SK-N-SH (cell line): Measurements from ENCODE around the gene DMAP1. TPM values are rescaled to one million over a fixed set of nuclear protein-coding genes. Genes with fewer than 3 reads are reported as not detected.

Source experiments
- CTCF ChIA-PET: fragments of 300-600, 350-600 bp; formaldehyde crosslinking; extraction: SDS; loops from one replicate; lab custom pipeline; 2021; lab: Yijun Ruan, JAX
- POLR2A ChIA-PET: fragments of 350-600 bp; sonication (Branson Sonifier 250); formaldehyde crosslinking; extraction: SDS; loops from one replicate; lab custom pipeline; 2020; ENCODE audit warnings: antibody characterized with exemption, inconsistent platforms; lab: Yijun Ruan, JAX
- DNase-seq: peaks from one replicate; pipeline ENCODE4 v3.0.0; 2012
- H2AFZ ChIP-seq: fragments of 200-600 bp; sonication (generic); 2 replicates; pipeline ENCODE4 v1.8.1; 2016; ENCODE audit warnings: antibody characterized with exemption, mild to moderate bottlenecking, low read depth
- H3F3A ChIP-seq: fragments of 200-600 bp; sonication (generic); replicated peaks from 2 replicates; pipeline ENCODE3; 2016; ENCODE audit warnings: antibody characterized with exemption, mild to moderate bottlenecking; ENCODE audit not compliant: insufficient read depth
- H3K27ac ChIP-seq, 2 experiments: fragments of 200-500 bp in 1 of 2; fragments of 200-600 bp in 1 of 2; sonication (Bioruptor generic) in 1 of 2; sonication (generic), shearing (Covaris generic) in 1 of 2; 2 replicates each; pipeline versions ENCODE4 v1.5.1 to v1.6.1; 2014 to 2016; ENCODE audit warnings: low read depth in 2 of 2, inconsistent platforms in 1 of 2, low read length in 1 of 2, mild to moderate bottlenecking in 1 of 2, mixed read lengths in 1 of 2
- H3K27me3 ChIP-seq: fragments of 200-600 bp; sonication (generic), shearing (Covaris generic); 2 replicates; pipeline ENCODE4 v1.6.1; 2016; ENCODE audit warnings: mixed run types; ENCODE audit not compliant: insufficient read depth
- H3K36me3 ChIP-seq, 2 experiments: fragments of 200-500 bp in 1 of 2; fragments of 200-600 bp in 1 of 2; sonication (Bioruptor generic) in 1 of 2; sonication (generic) in 1 of 2; replicated peaks in 1 of 2; 2 replicates each; pipeline versions ENCODE3 to v1.5.1; 2014 to 2016; ENCODE audit warnings: low read length in 1 of 2, mild to moderate bottlenecking in 1 of 2; ENCODE audit not compliant: insufficient read depth in 2 of 2, control insufficient read depth in 1 of 2
- H3K4me1 ChIP-seq, 2 experiments: fragments of 200-500 bp in 1 of 2; fragments of 200-600 bp in 1 of 2; sonication (Bioruptor generic) in 1 of 2; sonication (generic), shearing (Covaris generic) in 1 of 2; 2 replicates each; pipeline versions ENCODE4 v1.5.1 to v1.6.1; 2014 to 2016; ENCODE audit warnings: low read depth in 1 of 2, low read length in 1 of 2, mixed run types in 1 of 2; ENCODE audit not compliant: insufficient read depth in 2 of 2, control insufficient read depth in 1 of 2
- H3K4me2 ChIP-seq: fragments of 200-600 bp; sonication (generic), shearing (Covaris generic); 2 replicates; pipeline ENCODE4 v1.6.1; 2017; ENCODE audit warnings: mixed run types
- H3K4me3 ChIP-seq, 2 experiments: fragments of 200-500 bp in 1 of 2; fragments of 200-600 bp in 1 of 2; sonication (Bioruptor generic) in 1 of 2; sonication (generic), shearing (Covaris generic) in 1 of 2; 2 replicates each; pipeline versions ENCODE4 v1.5.1 to v1.8.1; 2014 to 2016; ENCODE audit warnings: low read depth in 2 of 2, inconsistent platforms in 1 of 2, low read length in 1 of 2, mild to moderate bottlenecking in 1 of 2, mixed read lengths in 1 of 2, moderate library complexity in 1 of 2
- H3K79me2 ChIP-seq: fragments of 200-600 bp; sonication (generic); 2 replicates; pipeline ENCODE4 v1.8.1; 2017; ENCODE audit warnings: mild to moderate bottlenecking; ENCODE audit not compliant: insufficient read depth
- H3K9ac ChIP-seq: fragments of 200-600 bp; sonication (generic); 2 replicates; pipeline ENCODE4 v1.6.1; 2017; ENCODE audit warnings: mixed run types
- H3K9me2 ChIP-seq: fragments of 200-600 bp; sonication (generic); 2 replicates; pipeline ENCODE4 v1.6.1; 2017; ENCODE audit warnings: mixed run types
- H3K9me3 ChIP-seq: fragments of 200-600 bp; sonication (generic); 2 replicates; pipeline ENCODE4 v1.6.1; 2017; ENCODE audit warnings: mixed run types, mild to moderate bottlenecking, moderate library complexity
- H4K20me1 ChIP-seq: fragments of 200-600 bp; sonication (generic); 2 replicates; pipeline ENCODE4 v1.6.1; 2017; ENCODE audit warnings: mild to moderate bottlenecking, mixed run types; ENCODE audit not compliant: insufficient read depth
- ELF1 ChIP-seq: IDR thresholded peaks from 2 replicates; pipeline ENCODE4 v1.4.0; 2012
- EP300 ChIP-seq, 2 experiments: IDR thresholded peaks; 2 replicates each; pipeline versions ENCODE4 v1.4.0 to v1.6.1; 2012; ENCODE audit warnings: borderline replicate concordance in 1 of 2, low read depth in 1 of 2, low read length in 1 of 2
- FOXJ3 ChIP-seq: sonication (generic); formaldehyde crosslinking; IDR thresholded peaks from 2 replicates; pipeline ENCODE4 v1.5.1; 2020; ENCODE audit warnings: mild to moderate bottlenecking, missing genetic modification reagents
- FOXM1 ChIP-seq: IDR thresholded peaks from 2 replicates; pipeline ENCODE4 v1.4.0; 2012; ENCODE audit warnings: low read depth, mild to moderate bottlenecking
- GATA2 ChIP-seq: sonication (generic); formaldehyde crosslinking; IDR thresholded peaks from 2 replicates; pipeline ENCODE4 v1.5.0; 2020; ENCODE audit warnings: mild to moderate bottlenecking, missing genetic modification reagents
- JUND ChIP-seq: IDR thresholded peaks from 2 replicates; pipeline ENCODE4 v1.4.0; 2012
- MEF2A ChIP-seq: IDR thresholded peaks from 2 replicates; pipeline ENCODE4 v1.4.0; 2012; ENCODE audit warnings: low read depth, borderline replicate concordance
- NRF1 ChIP-seq: IDR thresholded peaks from 2 replicates; pipeline ENCODE4 v1.6.1; 2012; ENCODE audit warnings: low read depth, mild to moderate bottlenecking, low read length
- RXRA ChIP-seq: IDR thresholded peaks from 2 replicates; pipeline ENCODE4 v1.4.0; 2012; ENCODE audit warnings: low read depth, mild to moderate bottlenecking, borderline replicate concordance
- SIN3A ChIP-seq: IDR thresholded peaks from 2 replicates; pipeline ENCODE4 v1.6.1; 2012; ENCODE audit warnings: low read depth, mild to moderate bottlenecking, low read length, moderate library complexity, borderline replicate concordance
- SMC3 ChIP-seq: IDR thresholded peaks from 2 replicates; pipeline ENCODE4 v1.6.1; 2012; ENCODE audit warnings: low read depth, low read length, improper control_type of control experiment
- TAF1 ChIP-seq: IDR thresholded peaks from 2 replicates; pipeline ENCODE4 v1.6.1; 2012; ENCODE audit warnings: low read depth, mild to moderate bottlenecking, low read length, moderate library complexity, borderline replicate concordance
- TCF12 ChIP-seq: IDR thresholded peaks from 2 replicates; pipeline ENCODE4 v1.4.0; 2012
- TEAD4 ChIP-seq: IDR thresholded peaks from 2 replicates; pipeline ENCODE4 v1.4.0; 2012; ENCODE audit warnings: mild to moderate bottlenecking, borderline replicate concordance; ENCODE audit not compliant: insufficient read depth
- YY1 ChIP-seq: IDR thresholded peaks from 2 replicates; pipeline ENCODE4 v1.4.0; 2012; ENCODE audit warnings: low read depth, mild to moderate bottlenecking
- WGBS: methylation state at CpG from one replicate; pipeline ENCODE4 v1.1.6; 2017; ENCODE audit warnings: low lambda C conversion rate; 5-methylcytosine and 5-hydroxymethylcytosine counted together
- polyA plus RNA-seq, 3 experiments: library from polyadenylated mRNA; depleted of rRNA; stranded (reverse); fragments of >200 nt; gene quantifications; 2 replicates each; pipeline ENCODE4 v1.2.3, GENCODE V29; 2012
- TF ChIP-seq, protein P1 (sequence below): IDR thresholded peaks from 2 replicates; pipeline ENCODE4 v1.4.0; 2012; ENCODE audit warnings: low read depth, borderline replicate concordance
- TF ChIP-seq, protein P2 (sequence below): fragments of 150-350 bp; IDR thresholded peaks from 2 replicates; pipeline ENCODE4 v1.6.1; 2016; ENCODE audit warnings: mild to moderate bottlenecking, low read depth, low read length
- TF ChIP-seq, protein P3 (sequence below): IDR thresholded peaks from 2 replicates; pipeline ENCODE4; 2012

DMAP1 gene
- polyA plus RNA-seq, 1 of the 3 experiments (the other 2 are of a cell fraction): 59.6 TPM

DNA sequence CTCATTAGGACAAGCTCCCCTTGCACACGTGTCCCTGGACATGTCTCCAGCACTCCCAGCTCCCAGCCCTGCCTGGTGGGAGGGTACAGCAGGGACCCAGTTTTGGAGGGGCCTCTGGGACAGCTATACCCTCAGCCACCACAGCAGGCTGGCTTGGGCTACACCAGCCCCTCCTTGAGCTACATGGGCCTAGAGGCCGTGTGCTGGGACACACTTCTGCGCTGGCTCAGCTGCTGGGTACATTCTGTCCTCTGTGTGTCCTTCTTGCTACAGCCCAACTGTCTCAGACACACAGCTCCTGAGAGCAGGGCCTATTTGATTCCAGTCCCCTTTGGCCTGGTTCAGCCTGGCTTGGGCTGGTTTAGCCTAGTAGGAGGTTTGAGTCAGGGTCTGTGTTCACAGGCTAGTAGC, 26.7 kb downstream of the DMAP1 start:
- CTCF ChIA-PET: interaction anchor here (0.6 to 2.7 kb wide), 4 partner anchors 22 to 471 kb away, joined by 3 to 16 read pairs (median 4); partner anchors contain the start of gene DMAP1
- no peak for TF ChIP-seq TAF1
- TF ChIP-seq, all 33 proteins: peak for 0
- H3K27ac ChIP-seq: no peak overlapping the region; a peak in 1 of 4 replicates
- no peak overlapping the region for H2AFZ ChIP-seq
- no peaks in the 10 kb centered on the region for H4K20me1 ChIP-seq
- H3K4me2 ChIP-seq: no peak overlapping the region
- no peaks in the 10 kb centered on the region for H3K27me3 ChIP-seq
- H3K4me3 ChIP-seq: no peak overlapping the region
- H3K36me3 ChIP-seq: no peaks in the 10 kb centered on the region
- H3K9ac ChIP-seq: no peak overlapping the region
- H3K9me2 ChIP-seq: no peaks in the 10 kb centered on the region
- POLR2A ChIA-PET: no interaction called here
- no peak for DNase-seq
- H3F3A ChIP-seq: no peaks in the 10 kb centered on the region
- 100% methylated on average over 1 of the region's 3 CpGs for WGBS
- no peaks in the 10 kb centered on the region for H3K79me2 ChIP-seq
- peaks cover 10 to 32% of the 10 kb centered on the region in 2 experiments; a peak in 3 of 4 replicates for H3K4me1 ChIP-seq
- H3K9me3 ChIP-seq: no peaks in the 10 kb centered on the region

DNA sequence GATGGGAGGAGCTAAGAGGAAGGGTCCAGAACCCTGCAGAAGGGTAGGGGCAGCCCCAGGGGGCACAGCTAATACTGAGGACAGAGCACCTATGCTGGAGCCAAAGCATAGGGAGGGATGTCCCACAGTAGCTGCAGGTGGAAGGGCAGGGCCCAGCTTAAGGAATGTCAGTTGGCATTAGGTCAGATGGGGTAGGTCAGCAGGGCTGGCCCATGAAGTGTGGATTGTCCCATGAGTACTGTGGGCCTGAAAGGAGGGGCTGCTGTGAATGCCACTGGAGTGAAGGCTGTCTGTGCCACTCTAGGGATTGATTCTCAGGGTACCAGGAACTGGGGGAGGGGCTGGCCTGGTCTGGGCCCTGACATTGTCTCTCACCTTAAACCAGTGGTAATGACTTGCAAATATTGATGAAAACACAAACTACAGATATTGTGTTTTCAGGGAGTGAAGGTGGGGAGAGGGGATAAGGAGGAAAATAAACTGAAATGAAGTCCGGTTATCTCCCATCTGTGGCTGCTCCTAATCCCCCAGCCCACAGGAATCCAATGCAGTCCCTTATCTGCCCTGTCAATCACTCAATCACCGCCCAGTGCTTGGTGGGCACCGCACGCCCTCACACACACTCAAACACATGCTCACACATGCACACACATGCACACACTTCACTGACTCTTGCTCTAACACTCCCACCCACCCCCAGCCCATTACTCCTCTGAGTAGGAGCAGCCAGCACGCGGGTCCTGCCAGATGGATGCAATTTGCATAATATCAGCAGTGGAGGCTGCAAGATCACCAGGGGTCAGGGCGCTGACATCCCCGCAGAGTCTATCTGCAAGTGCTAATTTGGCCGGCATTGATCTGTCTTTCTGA, 27.8 kb downstream of the DMAP1 start:
- no peaks in the 10 kb centered on the region for H3K36me3 ChIP-seq
- H3K4me1 ChIP-seq: peaks cover 10 to 32% of the 10 kb centered on the region in 2 experiments; a peak in 3 of 4 replicates
- H4K20me1 ChIP-seq: no peaks in the 10 kb centered on the region
- WGBS: 92% methylated on average over 9 of the region's 9 CpGs
- no peak overlapping the region for H3K9ac ChIP-seq
- no peak overlapping the region for H3K4me2 ChIP-seq
- no peaks in the 10 kb centered on the region for H3F3A ChIP-seq
- TF ChIP-seq FOXM1 (no peak), GATA2 (peak; percentile 75; the same call in 1 of the 2 replicates)
- TF ChIP-seq, all 33 proteins: peak for 1
- DNase-seq: peak; percentile 83
- no peak overlapping the region for H3K27ac ChIP-seq
- CTCF ChIA-PET: interaction anchor here (1.1 to 2.7 kb wide), 5 partner anchors 11 to 28 kb away, joined by 3 to 16 read pairs (median 6); partner anchors contain the start of gene DMAP1
- no peaks in the 10 kb centered on the region for H3K9me2 ChIP-seq
- no peak overlapping the region for H3K4me3 ChIP-seq
- H3K9me3 ChIP-seq: no peaks in the 10 kb centered on the region
- POLR2A ChIA-PET: no interaction called here
- H3K27me3 ChIP-seq: no peaks in the 10 kb centered on the region
- no peaks in the 10 kb centered on the region for H3K79me2 ChIP-seq
- no peak overlapping the region for H2AFZ ChIP-seq

DNA sequence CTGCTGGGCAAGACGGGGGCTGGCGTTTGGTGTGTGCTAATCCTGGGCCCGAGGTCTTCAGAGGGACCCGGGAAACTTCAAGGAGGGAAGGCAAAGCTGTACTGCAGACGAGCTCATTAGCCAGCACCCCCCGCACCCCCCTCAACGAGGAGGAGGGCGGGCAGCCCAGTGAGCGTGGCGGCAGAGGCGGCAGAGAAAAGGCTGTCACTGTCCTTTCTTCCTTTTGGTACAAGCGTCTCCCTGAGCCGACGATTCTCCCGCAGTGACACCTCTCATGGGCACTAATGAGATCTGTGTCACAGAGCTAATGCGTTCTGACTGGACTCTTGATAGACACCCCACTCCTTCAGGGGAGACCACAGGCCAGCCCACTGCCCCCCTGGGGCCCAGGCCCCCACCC, 29.5 kb downstream of the DMAP1 start:
- H3K9me2 ChIP-seq: no peaks in the 10 kb centered on the region
- no peaks in the 10 kb centered on the region for H3K27me3 ChIP-seq
- no peaks in the 10 kb centered on the region for H4K20me1 ChIP-seq
- POLR2A ChIA-PET: no interaction called here
- peaks cover 0 to 6% of the 10 kb centered on the region in 2 experiments for H3K36me3 ChIP-seq
- WGBS: 99% methylated on average over 9 of the region's 16 CpGs
- H3K9me3 ChIP-seq: no peaks in the 10 kb centered on the region
- H3F3A ChIP-seq: no peaks in the 10 kb centered on the region
- H3K4me2 ChIP-seq: no peak overlapping the region
- no peaks in the 10 kb centered on the region for H3K79me2 ChIP-seq
- H3K9ac ChIP-seq: no peak overlapping the region
- no peak overlapping the region for H3K4me3 ChIP-seq
- H2AFZ ChIP-seq: no peak overlapping the region
- H3K27ac ChIP-seq: no peak overlapping the region
- peaks cover 10 to 32% of the 10 kb centered on the region in 2 experiments; a peak in 3 of 4 replicates for H3K4me1 ChIP-seq
- CTCF ChIA-PET: interaction anchor here (1.0 to 2.3 kb wide), 4 partner anchors 10 to 73 kb away, joined by 3 to 8 read pairs (median 4); no protein-coding TSS in a partner anchor
- no peak for DNase-seq
- TF ChIP-seq, protein P1, sequence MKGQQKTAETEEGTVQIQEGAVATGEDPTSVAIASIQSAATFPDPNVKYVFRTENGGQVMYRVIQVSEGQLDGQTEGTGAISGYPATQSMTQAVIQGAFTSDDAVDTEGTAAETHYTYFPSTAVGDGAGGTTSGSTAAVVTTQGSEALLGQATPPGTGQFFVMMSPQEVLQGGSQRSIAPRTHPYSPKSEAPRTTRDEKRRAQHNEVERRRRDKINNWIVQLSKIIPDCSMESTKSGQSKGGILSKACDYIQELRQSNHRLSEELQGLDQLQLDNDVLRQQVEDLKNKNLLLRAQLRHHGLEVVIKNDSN: no peak
- TF ChIP-seq SMC3 (no peak), TAF1 (no peak), EP300 (IDR thresholded peaks at IDR 0.05; ENCODE audit: borderline replicate concordance in 1 of 2, low read depth in 1 of 2, low read length in 1 of 2) (no peak), RXRA (no peak), TCF12 (no peak), MEF2A (no peak), SIN3A (no peak), FOXJ3 (CRISPR knock-in tag) (no peak), ELF1 (no peak), NRF1 (no peak), TEAD4 (no peak), YY1 (no peak), JUND (no peak)
- TF ChIP-seq, protein P2, sequence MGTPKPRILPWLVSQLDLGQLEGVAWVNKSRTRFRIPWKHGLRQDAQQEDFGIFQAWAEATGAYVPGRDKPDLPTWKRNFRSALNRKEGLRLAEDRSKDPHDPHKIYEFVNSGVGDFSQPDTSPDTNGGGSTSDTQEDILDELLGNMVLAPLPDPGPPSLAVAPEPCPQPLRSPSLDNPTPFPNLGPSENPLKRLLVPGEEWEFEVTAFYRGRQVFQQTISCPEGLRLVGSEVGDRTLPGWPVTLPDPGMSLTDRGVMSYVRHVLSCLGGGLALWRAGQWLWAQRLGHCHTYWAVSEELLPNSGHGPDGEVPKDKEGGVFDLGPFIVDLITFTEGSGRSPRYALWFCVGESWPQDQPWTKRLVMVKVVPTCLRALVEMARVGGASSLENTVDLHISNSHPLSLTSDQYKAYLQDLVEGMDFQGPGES: no peak
- TF ChIP-seq, protein P3, sequence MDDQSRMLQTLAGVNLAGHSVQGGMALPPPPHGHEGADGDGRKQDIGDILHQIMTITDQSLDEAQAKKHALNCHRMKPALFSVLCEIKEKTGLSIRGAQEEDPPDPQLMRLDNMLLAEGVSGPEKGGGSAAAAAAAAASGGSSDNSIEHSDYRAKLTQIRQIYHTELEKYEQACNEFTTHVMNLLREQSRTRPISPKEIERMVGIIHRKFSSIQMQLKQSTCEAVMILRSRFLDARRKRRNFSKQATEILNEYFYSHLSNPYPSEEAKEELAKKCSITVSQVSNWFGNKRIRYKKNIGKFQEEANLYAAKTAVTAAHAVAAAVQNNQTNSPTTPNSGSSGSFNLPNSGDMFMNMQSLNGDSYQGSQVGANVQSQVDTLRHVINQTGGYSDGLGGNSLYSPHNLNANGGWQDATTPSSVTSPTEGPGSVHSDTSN: no peak
